PC-9 (cell line): ENCODE results near the gene LRRC47.

Experiments
- EZH2 ChIP-seq: fragments of 200-600 bp; sonication (generic); IDR thresholded peaks from 2 replicates; pipeline ENCODE4 v1.8.0; 2017; ENCODE audit warnings: antibody characterized with exemption, low read depth
- TF ChIP-seq, protein P1 (sequence below): fragments of 200-600 bp; sonication (generic); conservative IDR thresholded peaks from 2 replicates; pipeline ENCODE4 v1.6.1; 2017; ENCODE audit warnings: mixed run types, antibody characterized with exemption, mild to moderate bottlenecking, moderate library complexity

DNA sequence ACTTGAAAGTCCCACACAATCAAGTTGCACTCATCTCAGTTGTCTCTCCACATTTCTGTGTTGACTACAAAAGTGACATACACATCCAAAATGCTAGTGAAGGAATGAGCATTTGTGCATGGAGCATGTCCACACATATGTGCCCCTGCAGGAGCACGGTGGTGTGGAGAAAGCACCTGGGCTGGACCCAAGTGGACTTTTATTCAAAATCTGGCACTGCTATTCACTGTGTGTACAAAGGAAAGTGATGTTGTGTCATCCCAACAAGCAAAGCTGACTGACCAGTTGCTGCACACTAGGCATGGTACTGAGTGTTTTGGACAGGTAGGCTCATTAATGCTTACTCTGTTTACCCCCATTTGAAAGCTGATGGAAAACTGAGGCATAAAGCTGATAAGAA lies 41.4 kb upstream of the LRRC47 start:
- TF ChIP-seq, protein P1, sequence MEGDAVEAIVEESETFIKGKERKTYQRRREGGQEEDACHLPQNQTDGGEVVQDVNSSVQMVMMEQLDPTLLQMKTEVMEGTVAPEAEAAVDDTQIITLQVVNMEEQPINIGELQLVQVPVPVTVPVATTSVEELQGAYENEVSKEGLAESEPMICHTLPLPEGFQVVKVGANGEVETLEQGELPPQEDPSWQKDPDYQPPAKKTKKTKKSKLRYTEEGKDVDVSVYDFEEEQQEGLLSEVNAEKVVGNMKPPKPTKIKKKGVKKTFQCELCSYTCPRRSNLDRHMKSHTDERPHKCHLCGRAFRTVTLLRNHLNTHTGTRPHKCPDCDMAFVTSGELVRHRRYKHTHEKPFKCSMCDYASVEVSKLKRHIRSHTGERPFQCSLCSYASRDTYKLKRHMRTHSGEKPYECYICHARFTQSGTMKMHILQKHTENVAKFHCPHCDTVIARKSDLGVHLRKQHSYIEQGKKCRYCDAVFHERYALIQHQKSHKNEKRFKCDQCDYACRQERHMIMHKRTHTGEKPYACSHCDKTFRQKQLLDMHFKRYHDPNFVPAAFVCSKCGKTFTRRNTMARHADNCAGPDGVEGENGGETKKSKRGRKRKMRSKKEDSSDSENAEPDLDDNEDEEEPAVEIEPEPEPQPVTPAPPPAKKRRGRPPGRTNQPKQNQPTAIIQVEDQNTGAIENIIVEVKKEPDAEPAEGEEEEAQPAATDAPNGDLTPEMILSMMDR: no peak
- TF ChIP-seq EZH2: no peak
